ENCODE measurements around the gene NSD1. TPM values are rescaled to one million over a fixed set of nuclear protein-coding genes. Genes with fewer than 3 reads are reported as not detected.

Gene NSD1
- total and polyA plus RNA-seq, 9 of the 15 experiments (the other 6 are each of a cell fraction or from before 2014, with no cell fraction given) = 3.8 to 51.0 (median 24.7) TPM

GRCh38 chr5:177133853-177134696 lies 502 bp downstream of the NSD1 start (continued):
- TF ChIP-seq MNT (conservative IDR thresholded peaks at IDR 0.05) (peak in 1 of 2 experiments; percentile 21; a peak in 1 of 4 replicates), ZNF766 (CRISPR knock-in tag; conservative IDR thresholded peaks at IDR 0.05) (0 out of 2 replicates have a peak, but pooled peaks have one; percentile 3), YY1 (IDR thresholded peaks at IDR 0.05; ENCODE audit: borderline replicate concordance in 1 of 3, control insufficient read depth in 1 of 3, extremely low read depth in 1 of 3, insufficient read depth in 3 of 3, insufficient read length in 1 of 3, insufficient replicate concordance in 2 of 3, low read depth in 1 of 3, low read length in 2 of 3) (peak; percentile 62 to 86 (median 81)), HMGXB4 (CRISPR knock-in tag; IDR thresholded peaks at IDR 0.05) (0 out of 2 replicates have a peak, but pooled peaks have one; percentile 42), ZBTB17 (CRISPR knock-in tag; IDR thresholded peaks at IDR 0.05) (peak; percentile 50; the same call in 1 of the 2 replicates), CREB5 (CRISPR knock-in tag; IDR thresholded peaks at IDR 0.05) (no peak), MAZ (CRISPR knock-in tag; conservative IDR thresholded peaks at IDR 0.05 in 1 of 2, IDR thresholded peaks at IDR 0.05 in 1 of 2) (peak; percentile 38 to 58; a peak in 2 of 4 replicates), HSF4 (CRISPR knock-in tag; IDR thresholded peaks at IDR 0.05; ENCODE audit: borderline replicate concordance) (no peak), SIN3A (IDR thresholded peaks at IDR 0.05; ENCODE audit: borderline replicate concordance in 2 of 2, control insufficient read depth in 1 of 2, low read depth in 2 of 2, low read length in 2 of 2) (peak; percentile 18 to 34; a peak in 1 of 4 replicates), ZNF592 (IDR thresholded peaks at IDR 0.05) (peak; percentile 72), ZNF274 (IDR thresholded peaks at IDR 0.05; ENCODE audit: borderline replicate concordance, low read depth, low read length) (no peak)

Measured in K562 (cell line).